ENCODE data around the gene ZNF774. TPM values are rescaled to one million over a fixed set of nuclear protein-coding genes. Genes with fewer than 3 reads are reported as not detected.

Gene ZNF774
- total RNA-seq, 1 donor from 2014 or later: 10.0 TPM

DNA sequence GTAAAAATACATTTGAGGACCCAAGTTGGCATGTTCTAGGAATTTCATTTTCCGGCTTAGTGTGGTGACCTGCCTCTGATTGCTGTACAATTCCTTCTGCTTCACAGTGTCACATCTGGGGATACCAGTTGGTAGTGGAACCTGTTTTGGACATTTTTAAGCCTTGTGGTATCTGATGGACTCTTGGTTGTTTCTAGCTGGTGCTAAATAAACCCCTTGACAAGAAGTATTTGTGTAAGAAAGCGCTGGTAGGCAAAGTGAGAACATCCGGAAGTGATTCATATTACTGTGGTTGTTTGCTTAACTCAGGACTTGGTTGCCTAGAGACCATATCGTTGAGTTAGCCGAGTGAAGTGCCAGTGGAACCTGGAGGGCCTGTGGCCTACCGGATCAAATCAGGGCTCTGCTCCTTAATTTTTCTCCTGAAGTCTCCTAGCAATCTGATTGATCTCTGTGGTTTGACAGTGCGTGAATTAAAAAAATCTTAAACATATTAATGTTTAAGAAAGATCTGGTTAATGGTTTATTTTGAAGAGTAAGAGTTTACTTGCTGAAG, 48.8 kb downstream of the ZNF774 start:
- DNase-seq (ENCODE audit: low spot score in 2 of 2, unreplicated experiment in 2 of 2): no peak
- Mint-ChIP-seq H3K27ac (peak overlapping the region; percentile 95), H3K4me1 (peaks cover 41% of the 10 kb centered on the region), H3K27me3 (ENCODE audit: low read depth) (no peaks in the 10 kb centered on the region), H3K9me3 (no peaks in the 10 kb centered on the region), H3K36me3 (peaks cover 3% of the 10 kb centered on the region), H3K4me3 (peak overlapping the region; percentile 48)
- TF ChIP-seq, protein P1, sequence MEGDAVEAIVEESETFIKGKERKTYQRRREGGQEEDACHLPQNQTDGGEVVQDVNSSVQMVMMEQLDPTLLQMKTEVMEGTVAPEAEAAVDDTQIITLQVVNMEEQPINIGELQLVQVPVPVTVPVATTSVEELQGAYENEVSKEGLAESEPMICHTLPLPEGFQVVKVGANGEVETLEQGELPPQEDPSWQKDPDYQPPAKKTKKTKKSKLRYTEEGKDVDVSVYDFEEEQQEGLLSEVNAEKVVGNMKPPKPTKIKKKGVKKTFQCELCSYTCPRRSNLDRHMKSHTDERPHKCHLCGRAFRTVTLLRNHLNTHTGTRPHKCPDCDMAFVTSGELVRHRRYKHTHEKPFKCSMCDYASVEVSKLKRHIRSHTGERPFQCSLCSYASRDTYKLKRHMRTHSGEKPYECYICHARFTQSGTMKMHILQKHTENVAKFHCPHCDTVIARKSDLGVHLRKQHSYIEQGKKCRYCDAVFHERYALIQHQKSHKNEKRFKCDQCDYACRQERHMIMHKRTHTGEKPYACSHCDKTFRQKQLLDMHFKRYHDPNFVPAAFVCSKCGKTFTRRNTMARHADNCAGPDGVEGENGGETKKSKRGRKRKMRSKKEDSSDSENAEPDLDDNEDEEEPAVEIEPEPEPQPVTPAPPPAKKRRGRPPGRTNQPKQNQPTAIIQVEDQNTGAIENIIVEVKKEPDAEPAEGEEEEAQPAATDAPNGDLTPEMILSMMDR (IDR thresholded peaks at IDR 0.05; ENCODE audit: unreplicated experiment): no peak

DNA sequence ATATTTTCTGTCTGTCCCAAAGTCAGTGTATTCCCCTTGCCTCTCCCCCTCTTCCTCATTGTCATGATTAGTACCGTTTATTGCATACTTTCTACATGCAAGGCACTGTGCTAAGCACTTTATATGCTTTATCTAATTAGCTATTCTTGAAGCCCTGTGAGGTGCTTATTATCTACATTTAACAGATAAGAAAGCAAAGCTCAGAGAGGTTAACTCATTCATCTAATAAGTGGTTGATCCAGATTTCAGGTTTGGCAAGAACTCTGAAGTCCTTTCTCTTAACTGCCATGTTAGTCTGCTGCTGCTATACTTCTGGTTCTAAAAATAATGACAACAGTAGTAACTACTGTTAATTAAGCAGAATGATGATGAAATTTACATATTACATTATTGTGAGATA, 49.4 kb downstream of the ZNF774 start:
- Mint-ChIP-seq H3K9me3 (no peaks in the 10 kb centered on the region), H3K4me1 (peaks cover 46% of the 10 kb centered on the region), H3K4me3 (peak overlapping the region; percentile 35), H3K27me3 (ENCODE audit: low read depth) (no peaks in the 10 kb centered on the region), H3K27ac (peak overlapping the region; percentile 95), H3K36me3 (peaks cover 3% of the 10 kb centered on the region)
- DNase-seq (ENCODE audit: low spot score in 2 of 2, unreplicated experiment in 2 of 2): no peak
- TF ChIP-seq, protein P1 (IDR thresholded peaks at IDR 0.05; ENCODE audit: unreplicated experiment): no peak

DNA sequence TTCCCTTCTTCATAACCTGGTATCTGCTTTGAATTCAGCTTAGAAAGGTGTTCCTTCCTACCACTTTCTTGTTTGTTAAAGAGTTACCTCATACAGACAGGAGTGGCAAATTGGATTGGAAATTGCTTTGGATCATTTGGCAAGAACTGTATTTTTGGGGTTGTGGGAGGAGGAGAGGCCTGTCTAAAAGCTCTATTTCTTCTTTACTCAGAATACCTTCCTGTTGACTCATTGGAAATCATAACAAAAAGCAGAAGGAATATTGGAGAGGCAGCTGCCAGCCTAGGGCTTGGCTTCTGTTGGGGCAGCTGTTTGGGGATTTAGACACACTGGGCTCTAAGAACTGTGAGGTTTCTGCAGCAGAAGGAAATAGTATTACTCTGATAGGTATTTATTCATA, 50.1 kb downstream of the ZNF774 start:
- H3K4me1 Mint-ChIP-seq: peaks cover 53% of the 10 kb centered on the region
- peak overlapping the region; percentile 7 for H3K4me3 Mint-ChIP-seq
- TF ChIP-seq, protein P1 (IDR thresholded peaks at IDR 0.05; ENCODE audit: unreplicated experiment): no peak

DNA sequence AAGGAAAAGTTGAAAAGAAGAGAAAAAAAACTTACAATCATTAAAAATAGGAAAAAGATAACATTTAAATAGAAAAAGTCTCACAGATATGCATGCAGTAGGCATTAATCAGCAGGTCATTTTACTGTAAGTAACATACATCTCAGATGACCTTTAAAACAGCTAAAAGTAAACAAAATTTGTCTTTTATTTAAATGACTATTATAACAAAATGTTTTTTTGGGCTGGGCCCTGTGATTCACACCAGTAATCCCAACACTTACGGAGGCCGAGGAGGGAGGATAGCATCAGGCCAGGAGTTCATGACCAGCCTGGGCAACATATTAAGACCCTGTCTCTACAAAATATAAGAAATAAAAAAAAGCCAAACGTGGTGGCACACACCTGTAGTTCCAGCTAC, 50.7 kb downstream of the ZNF774 start:
- Mint-ChIP-seq H3K4me3 (no peak overlapping the region), H3K36me3 (peaks cover 2% of the 10 kb centered on the region), H3K9me3 (no peaks in the 10 kb centered on the region), H3K27ac (peak overlapping the region; percentile 95), H3K4me1 (peaks cover 57% of the 10 kb centered on the region), H3K27me3 (ENCODE audit: low read depth) (no peaks in the 10 kb centered on the region)
- no peak for DNase-seq (ENCODE audit: low spot score in 2 of 2, unreplicated experiment in 2 of 2)
- TF ChIP-seq, protein P1 (IDR thresholded peaks at IDR 0.05; ENCODE audit: unreplicated experiment): no peak

More for the DNA sequence above, 50.1 kb downstream of the ZNF774 start:
- peaks cover 2% of the 10 kb centered on the region for H3K36me3 Mint-ChIP-seq
- peak overlapping the region; percentile 95 for H3K27ac Mint-ChIP-seq
- DNase-seq (ENCODE audit: low spot score in 2 of 2, unreplicated experiment in 2 of 2): no peak
- H3K27me3 Mint-ChIP-seq (ENCODE audit: low read depth): no peaks in the 10 kb centered on the region
- no peaks in the 10 kb centered on the region for H3K9me3 Mint-ChIP-seq

DNA sequence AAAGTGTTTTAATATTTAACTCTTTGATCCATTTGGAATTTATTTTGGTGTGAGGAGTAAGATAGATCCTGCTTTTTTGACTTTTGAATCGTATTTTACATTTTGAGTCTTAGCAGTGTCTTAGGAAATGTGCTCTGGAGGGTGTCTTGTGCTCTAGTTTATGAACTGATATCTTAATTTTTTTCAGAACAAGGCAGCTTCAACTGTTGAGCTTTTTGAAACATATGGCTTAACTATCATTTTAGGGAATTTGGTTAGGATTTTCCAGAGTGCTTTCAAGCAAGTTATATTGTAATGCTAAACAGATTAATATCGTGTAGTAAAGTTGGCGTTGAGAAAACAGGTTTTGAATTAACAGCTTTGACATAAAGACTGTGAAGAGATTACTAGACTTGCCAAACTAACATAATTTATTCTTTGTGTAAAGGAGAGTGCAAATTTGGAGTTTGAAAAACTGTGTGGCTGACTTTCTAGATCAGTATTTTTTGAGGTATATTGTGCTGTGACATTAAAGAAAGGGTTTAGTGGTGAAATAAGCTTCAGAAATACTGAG, 53.0 kb downstream of the ZNF774 start:
- Mint-ChIP-seq H3K27ac (peak overlapping the region; percentile 90), H3K27me3 (ENCODE audit: low read depth) (no peaks in the 10 kb centered on the region), H3K36me3 (peaks cover 12% of the 10 kb centered on the region), H3K9me3 (peaks cover 4% of the 10 kb centered on the region), H3K4me1 (peaks cover 57% of the 10 kb centered on the region), H3K4me3 (no peak overlapping the region)
- DNase-seq (ENCODE audit: low spot score in 2 of 2, unreplicated experiment in 2 of 2): no peak
- TF ChIP-seq, protein P1 (IDR thresholded peaks at IDR 0.05; ENCODE audit: unreplicated experiment): no peak

Data from mesothelial cell of epicardium (in vitro differentiated cells).